IPS-15b (cell line): ENCODE data around the gene MPC1.
"Not testable (repeated sequence)": the region's sequence is repeated elsewhere in the genome, so short reads cannot be mapped to it uniquely, and the experiment has no call there.

Source experiments
- H3K27me3 ChIP-seq: one replicate; pipeline ENCODE4 v1.6.1; 2013; ENCODE audit warnings: low read length; ENCODE audit not compliant: control insufficient read depth, insufficient read depth
- H3K36me3 ChIP-seq: one replicate; pipeline ENCODE4 v1.6.1; 2013; ENCODE audit warnings: low read length; ENCODE audit not compliant: control insufficient read depth, insufficient read depth
- H3K4me1 ChIP-seq: one replicate; pipeline ENCODE4 v1.6.1; 2013; ENCODE audit warnings: mild to moderate bottlenecking, low read length; ENCODE audit not compliant: control insufficient read depth, insufficient read depth
- H3K4me3 ChIP-seq: one replicate; pipeline ENCODE4 v1.5.1; 2013; ENCODE audit warnings: low read depth, low read length
- H3K9ac ChIP-seq: one replicate; pipeline ENCODE4 v1.6.1; 2013; ENCODE audit warnings: low read depth, mild to moderate bottlenecking, low read length
- H3K9me3 ChIP-seq: one replicate; pipeline ENCODE4 v1.6.1; 2013; ENCODE audit warnings: mild to moderate bottlenecking, low read length; ENCODE audit not compliant: control insufficient read depth, insufficient read depth

The MPC1 gene

DNA sequence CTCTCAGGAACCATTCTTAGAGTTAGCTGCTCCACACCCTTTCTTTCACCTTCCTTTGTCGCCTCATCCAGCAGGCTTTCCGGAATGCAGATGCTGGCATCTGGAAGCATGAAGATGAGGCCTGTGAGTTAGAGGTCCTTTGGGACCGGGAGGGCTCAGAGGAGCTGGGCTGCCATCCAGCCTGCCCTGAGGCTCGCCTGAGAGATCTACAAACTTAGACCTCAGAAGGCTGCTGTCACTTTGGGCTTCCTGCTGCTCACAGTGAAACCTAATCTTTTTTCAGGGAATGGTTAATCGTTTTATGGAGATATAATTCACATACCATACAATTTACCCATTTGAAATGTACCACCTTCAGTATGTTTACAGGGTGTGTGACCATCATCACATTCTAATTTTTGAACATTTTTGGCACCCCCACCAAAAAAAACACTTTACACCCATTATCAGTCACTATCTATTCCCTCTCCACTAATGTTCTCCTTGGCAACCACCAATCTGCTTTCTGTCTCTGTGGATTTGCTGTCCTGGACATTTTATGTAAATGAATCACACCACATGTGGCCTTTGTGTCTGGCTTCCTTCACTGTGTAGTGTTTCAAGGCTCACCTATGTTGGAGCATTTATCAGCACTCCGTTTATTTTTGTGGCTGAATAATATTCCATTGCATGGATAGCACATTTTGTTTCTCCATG is 20.0 kb upstream of the MPC1 start:
- no peaks in the 10 kb centered on the region for H3K27me3 ChIP-seq
- no peaks in the 10 kb centered on the region for H3K9me3 ChIP-seq
- no peak overlapping the region for H3K9ac ChIP-seq
- H3K36me3 ChIP-seq: no peaks in the 10 kb centered on the region
- no peaks in the 10 kb centered on the region for H3K4me1 ChIP-seq
- H3K4me3 ChIP-seq: no peak overlapping the region

DNA sequence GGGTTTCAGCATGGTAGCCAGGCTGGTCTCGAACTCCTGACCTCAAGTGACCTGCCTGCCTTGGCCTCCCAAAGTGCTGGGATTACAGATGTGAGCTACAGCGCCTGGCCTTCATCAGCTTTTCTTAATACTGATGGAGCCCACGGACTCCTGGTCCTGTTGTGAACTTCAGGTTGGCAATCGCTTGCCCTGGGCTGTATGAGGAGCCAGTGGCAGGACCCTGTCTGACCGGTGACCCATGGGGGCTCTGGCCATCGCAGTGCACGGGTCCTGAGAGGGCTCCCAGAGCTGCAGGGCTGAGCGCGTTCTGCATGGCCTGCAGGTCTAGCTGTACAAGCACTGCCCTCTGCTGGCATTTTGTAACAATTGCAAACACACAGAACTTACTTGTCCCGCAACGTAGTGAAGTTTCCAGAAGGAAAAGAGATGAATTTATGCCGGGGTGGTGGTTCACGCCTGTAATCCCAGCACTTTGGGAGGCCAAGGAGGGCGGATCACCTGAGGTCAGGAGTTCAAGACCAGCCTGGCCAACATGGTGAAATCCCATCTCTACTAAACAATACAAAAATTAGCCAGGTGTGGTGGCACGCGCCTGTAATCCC is 18.0 kb upstream of the MPC1 start:
- not testable (repeated sequence) for H3K4me3 ChIP-seq, H3K9me3 ChIP-seq, H3K27me3 ChIP-seq, H3K9ac ChIP-seq, H3K36me3 ChIP-seq, H3K4me1 ChIP-seq

DNA sequence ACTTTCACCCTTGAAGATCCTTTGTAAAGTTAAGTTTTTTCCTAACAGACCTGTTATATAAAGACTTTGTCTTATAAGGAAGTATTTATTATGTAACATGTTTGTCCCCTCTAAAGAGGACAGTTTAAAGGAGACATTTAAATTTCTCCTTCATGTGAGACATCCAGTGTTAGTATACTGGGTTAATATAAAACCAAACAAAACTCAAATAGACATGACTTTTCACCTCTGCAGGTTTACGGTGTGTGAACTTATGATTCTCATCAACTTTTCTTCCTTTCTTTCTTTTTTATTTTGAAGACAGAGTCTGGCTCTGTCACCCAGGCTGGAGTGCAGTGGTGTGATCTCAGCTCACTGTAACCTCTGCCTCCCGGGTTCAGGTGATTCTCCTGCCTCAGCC is 17.4 kb upstream of the MPC1 start:
- H3K36me3 ChIP-seq: no peaks in the 10 kb centered on the region
- H3K9ac ChIP-seq: no peak overlapping the region
- no peaks in the 10 kb centered on the region for H3K4me1 ChIP-seq
- H3K9me3 ChIP-seq: no peaks in the 10 kb centered on the region
- no peaks in the 10 kb centered on the region for H3K27me3 ChIP-seq
- no peak overlapping the region for H3K4me3 ChIP-seq

DNA sequence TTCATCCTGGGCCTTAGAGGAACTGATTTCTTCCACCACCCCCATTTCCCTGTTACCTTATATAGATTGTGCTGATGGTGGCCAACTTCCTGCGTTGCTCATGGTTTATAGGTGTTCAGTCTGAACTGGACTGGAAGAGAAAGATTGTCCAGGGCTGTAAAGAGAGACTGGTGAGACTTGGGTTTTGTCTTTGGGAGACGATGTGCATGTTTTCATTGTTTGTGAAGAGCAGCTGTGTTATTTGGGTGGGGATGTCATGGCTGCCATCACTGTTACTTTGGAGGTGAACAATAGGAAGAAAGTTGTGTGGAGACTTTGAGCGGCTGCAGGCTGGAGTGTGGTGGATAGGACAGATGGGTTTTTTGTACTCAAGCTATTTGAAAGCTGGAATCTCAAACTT is 15.6 kb upstream of the MPC1 start:
- Histone ChIP-seq H3K4me1 (no peaks in the 10 kb centered on the region), H3K9me3 (no peaks in the 10 kb centered on the region), H3K9ac (no peak overlapping the region), H3K4me3 (no peak overlapping the region), H3K27me3 (peaks cover 8% of the 10 kb centered on the region), H3K36me3 (no peaks in the 10 kb centered on the region)

DNA sequence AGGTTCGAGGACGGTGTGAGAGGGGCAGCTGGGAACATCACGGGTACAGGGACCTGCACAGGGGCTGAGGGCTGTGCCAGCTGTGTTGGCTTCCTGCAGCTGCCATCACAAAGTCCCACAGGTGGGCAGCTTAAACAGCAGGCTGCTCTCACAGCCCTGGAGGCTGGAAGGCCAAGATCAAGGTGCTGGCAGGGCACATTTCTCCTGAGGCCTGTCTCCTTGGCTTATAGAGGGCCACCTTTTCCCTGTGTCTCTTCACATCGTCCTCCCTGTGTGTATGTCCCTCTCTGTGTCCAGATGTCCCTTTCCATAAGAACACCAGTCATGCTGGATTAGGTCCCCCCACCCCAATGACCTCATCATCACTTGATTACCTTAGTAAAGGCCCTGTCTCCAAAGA is 15.1 kb upstream of the MPC1 start:
- no peak overlapping the region for H3K9ac ChIP-seq
- H3K4me1 ChIP-seq: no peaks in the 10 kb centered on the region
- H3K36me3 ChIP-seq: no peaks in the 10 kb centered on the region
- peaks cover 8% of the 10 kb centered on the region for H3K27me3 ChIP-seq
- H3K4me3 ChIP-seq: no peak overlapping the region
- no peaks in the 10 kb centered on the region for H3K9me3 ChIP-seq

DNA sequence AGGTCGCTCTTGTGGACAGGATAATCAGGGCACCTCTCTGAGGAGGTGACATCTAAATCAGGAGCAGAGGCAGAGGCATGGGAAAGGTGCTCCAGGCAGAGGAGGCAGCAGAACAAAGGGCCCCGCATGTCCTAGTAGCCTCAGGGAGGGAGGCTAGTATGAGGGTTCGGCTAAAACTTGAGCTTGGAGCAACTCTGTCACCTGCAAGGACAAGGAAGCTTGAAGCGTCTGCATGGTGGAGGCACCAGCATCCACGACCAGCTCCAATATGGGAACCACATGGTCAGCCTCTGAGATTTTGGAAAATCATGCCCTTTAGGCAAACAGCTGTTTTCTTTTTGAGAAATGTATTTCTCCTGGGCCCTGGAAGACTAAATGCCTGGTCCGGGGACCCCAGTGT is 13.0 kb upstream of the MPC1 start:
- Histone ChIP-seq H3K9me3 (no peaks in the 10 kb centered on the region), H3K4me3 (no peak overlapping the region), H3K36me3 (no peaks in the 10 kb centered on the region), H3K9ac (no peak overlapping the region), H3K27me3 (peaks cover 8% of the 10 kb centered on the region), H3K4me1 (no peaks in the 10 kb centered on the region)

DNA sequence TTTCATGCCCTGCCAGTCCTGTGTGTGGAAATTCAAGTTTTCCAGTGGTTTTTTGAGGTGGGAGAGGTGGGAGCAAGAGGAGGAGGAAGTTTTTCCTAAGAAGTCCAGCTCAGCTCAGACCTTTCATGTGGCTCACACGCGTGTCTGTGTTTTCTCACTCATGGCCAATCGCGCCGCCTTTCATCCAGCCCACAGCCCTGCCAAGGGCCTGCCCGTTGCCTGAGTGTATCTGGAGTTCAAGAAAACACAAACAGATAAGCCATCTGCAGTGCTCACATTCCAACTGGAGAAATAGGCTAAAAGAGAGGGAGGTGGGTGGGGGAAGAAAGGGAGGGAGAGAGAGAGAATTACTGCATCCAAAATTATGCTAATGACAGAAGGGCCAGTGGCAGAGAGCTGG is 12.6 kb upstream of the MPC1 start:
- Histone ChIP-seq H3K36me3 (no peaks in the 10 kb centered on the region), H3K9ac (no peak overlapping the region), H3K4me3 (no peak overlapping the region), H3K9me3 (no peaks in the 10 kb centered on the region), H3K4me1 (no peaks in the 10 kb centered on the region), H3K27me3 (peaks cover 8% of the 10 kb centered on the region)

DNA sequence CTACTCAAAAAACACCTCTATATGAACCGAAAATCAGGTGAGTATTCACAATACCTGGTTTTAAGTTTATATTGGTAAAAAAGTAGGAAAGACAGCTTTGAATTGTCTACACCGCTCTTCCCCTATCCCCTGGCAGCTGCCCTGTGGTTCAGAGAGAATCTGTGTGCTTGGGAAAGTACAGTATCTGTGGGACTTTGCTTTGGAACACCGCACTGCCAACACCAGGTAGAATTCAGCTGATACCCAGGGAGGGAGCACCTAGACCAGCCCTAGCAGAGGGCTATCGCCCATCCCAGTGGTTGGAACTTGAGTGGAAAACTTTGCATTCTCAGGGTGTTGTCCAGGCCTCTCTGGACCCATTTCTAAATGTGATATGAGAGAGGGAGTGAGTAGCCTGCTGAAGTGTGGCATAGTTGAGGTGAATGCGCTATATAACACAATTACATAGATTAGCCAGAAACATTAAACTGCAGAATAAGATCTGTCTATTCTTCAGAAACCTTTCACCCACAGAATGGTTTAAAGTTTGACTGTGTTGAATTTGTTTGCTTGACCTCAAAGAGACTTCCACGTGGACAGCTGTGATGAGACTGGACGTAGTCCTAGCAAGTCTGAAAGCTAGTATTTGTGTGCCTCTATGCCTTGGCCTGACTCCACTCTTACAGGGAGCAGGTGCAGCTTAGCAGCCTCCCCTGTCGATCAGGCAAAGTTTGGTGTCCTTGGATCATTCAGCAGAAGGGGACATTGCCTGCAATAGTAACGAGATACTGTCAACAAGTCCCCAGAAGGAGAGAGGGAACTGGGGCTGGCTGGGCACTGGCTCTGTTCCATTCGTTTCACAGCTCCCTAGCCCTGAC is 11.5 kb upstream of the MPC1 start:
- no peaks in the 10 kb centered on the region for H3K9me3 ChIP-seq
- H3K9ac ChIP-seq: no peak overlapping the region
- H3K27me3 ChIP-seq: peaks cover 8% of the 10 kb centered on the region
- H3K36me3 ChIP-seq: no peaks in the 10 kb centered on the region
- H3K4me1 ChIP-seq: no peaks in the 10 kb centered on the region
- H3K4me3 ChIP-seq: no peak overlapping the region

DNA sequence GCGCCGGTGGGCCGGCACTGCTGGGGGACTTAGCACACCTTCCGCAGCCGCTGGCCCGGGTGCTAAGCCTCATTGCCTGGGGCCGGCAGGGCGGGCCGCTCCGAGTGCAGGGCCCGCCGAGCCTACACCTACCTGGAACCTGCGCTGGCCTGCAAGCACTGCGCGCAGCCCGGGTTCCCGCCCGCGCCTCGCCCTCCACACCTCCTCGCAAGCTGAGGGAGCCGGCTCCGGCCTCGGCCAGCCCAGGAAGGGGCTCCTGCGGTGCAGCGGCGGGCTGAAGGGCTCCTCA is 10.7 kb upstream of the MPC1 start:
- Histone ChIP-seq H3K4me3 (no peak overlapping the region), H3K9ac (no peak overlapping the region), H3K36me3 (no peaks in the 10 kb centered on the region), H3K9me3 (no peaks in the 10 kb centered on the region), H3K27me3 (peaks cover 8% of the 10 kb centered on the region), H3K4me1 (no peaks in the 10 kb centered on the region)

DNA sequence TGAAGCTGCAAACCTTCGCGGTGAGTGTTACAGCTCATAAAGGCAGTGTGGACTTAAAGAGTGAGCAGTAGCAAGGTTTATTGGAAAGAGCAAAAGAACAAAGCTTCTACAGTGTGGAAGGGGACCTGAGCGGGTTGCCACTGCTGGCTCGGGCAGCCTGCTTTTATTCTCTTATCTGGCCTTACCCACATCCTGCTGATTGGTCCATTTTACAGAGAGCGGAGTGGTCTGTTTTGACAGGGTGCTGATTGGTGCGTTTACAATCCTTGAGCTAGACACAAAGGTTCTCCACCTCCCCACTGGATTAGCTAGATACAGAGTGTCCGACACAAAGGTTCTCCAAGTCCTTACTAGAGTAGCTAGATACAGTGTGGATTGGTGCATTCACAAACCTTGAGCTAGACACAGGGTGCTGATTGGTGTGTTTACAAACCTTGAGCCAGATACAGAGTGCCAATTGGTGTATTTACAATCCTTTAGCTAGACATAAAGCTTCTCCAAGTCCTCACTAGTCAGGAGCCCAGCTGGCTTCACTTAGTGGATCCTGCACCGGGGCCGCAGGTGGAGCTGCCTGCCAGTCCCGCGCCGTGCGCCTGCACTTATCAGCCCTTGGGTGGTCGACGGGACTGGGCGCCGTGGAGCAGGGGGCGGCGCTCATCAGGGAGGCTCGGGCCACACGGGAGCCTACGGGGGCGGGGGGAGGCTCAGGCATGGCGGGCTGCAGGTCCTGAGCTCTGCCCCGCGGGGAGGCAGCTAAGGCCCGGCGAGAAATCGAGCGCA is 10.2 kb upstream of the MPC1 start:
- H3K9me3 ChIP-seq, H3K4me1 ChIP-seq, H3K27me3 ChIP-seq, H3K4me3 ChIP-seq, H3K36me3 ChIP-seq, H3K9ac ChIP-seq: not testable (repeated sequence)

DNA sequence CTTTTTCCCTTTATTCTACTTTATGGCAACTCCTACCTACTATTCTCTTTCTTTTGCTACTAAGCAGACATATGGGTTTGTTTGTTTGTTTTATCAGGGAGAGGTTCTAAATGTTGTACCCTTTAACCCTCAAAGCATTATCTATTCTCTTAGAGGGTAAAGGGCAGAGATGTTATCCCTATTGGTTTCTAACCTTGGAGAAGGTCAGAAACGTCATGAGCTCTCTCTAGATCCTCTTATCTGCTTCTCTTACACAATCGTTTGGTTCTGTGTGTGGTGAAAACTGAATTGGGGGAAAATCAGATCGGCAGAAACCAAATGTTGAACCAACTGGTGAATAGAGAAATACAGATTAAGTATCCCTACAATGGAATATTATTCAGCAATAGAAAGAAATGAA is 6.4 kb upstream of the MPC1 start:
- H3K36me3 ChIP-seq: no peaks in the 10 kb centered on the region
- peaks cover 4% of the 10 kb centered on the region for H3K27me3 ChIP-seq
- H3K9me3 ChIP-seq: no peaks in the 10 kb centered on the region
- H3K9ac ChIP-seq: no peak overlapping the region
- no peak overlapping the region for H3K4me3 ChIP-seq
- no peaks in the 10 kb centered on the region for H3K4me1 ChIP-seq
